Fibroblast of lung (primary cell): ENCODE measurements around the gene GABBR2. TPM values are rescaled to one million over a fixed set of nuclear protein-coding genes. Genes with fewer than 3 reads are reported as not detected.

Experiments
- DNase-seq, 2 donors: peaks; one replicate each; pipeline versions ENCODE4 v3.0.0 to v3.0.0-alpha.2; 2010; ENCODE audit warnings: low read depth in 2 of 2
- H2AFZ ChIP-seq: 2 replicates; pipeline ENCODE4 v1.5.1; 2012; ENCODE audit warnings: low read length, control low read depth, inconsistent platforms
- H3K27ac ChIP-seq: 2 replicates; pipeline ENCODE4 v1.5.1; 2011; ENCODE audit warnings: low read length, control low read depth; ENCODE audit not compliant: insufficient read depth
- H3K27me3 ChIP-seq: 2 replicates; pipeline ENCODE4 v1.5.1; 2011; ENCODE audit warnings: mild to moderate bottlenecking, low read length; ENCODE audit not compliant: control insufficient read depth, insufficient read depth
- H3K36me3 ChIP-seq: 2 replicates; pipeline ENCODE4 v1.5.1; 2011; ENCODE audit warnings: low read length; ENCODE audit not compliant: control insufficient read depth, insufficient read depth
- H3K4me1 ChIP-seq: 2 replicates; pipeline ENCODE4 v1.5.1; 2011; ENCODE audit warnings: low read length; ENCODE audit not compliant: control insufficient read depth, insufficient read depth; ENCODE audit errors: extremely low read depth
- H3K4me2 ChIP-seq: 2 replicates; pipeline ENCODE4 v1.5.1; 2011; ENCODE audit warnings: low read length, control low read depth; ENCODE audit not compliant: insufficient read depth; ENCODE audit errors: extremely low read depth
- H3K4me3 ChIP-seq, 4 experiments: fragments of 200-600 bp in 1 of 4; sonication (generic) in 1 of 4; replicated peaks in 1 of 4; 2 replicates each; pipeline ENCODE4 v1.5.1; 2011 to 2016; ENCODE audit warnings: low read length in 4 of 4, low read depth in 3 of 4, mild to moderate bottlenecking in 3 of 4, control low read depth in 2 of 4, inconsistent platforms in 1 of 4, mixed read lengths in 1 of 4; ENCODE audit not compliant: insufficient read depth in 1 of 4; ENCODE audit errors: control extremely low read depth in 1 of 4
- H3K79me2 ChIP-seq: 2 replicates; pipeline ENCODE4 v1.5.1; 2012; ENCODE audit warnings: mild to moderate bottlenecking, low read length, inconsistent platforms; ENCODE audit not compliant: control insufficient read depth, insufficient read depth
- H3K9ac ChIP-seq: 2 replicates; pipeline ENCODE4 v1.5.1; 2011; ENCODE audit warnings: mild to moderate bottlenecking, low read length, control low read depth; ENCODE audit not compliant: insufficient read depth
- H3K9me3 ChIP-seq: 2 replicates; pipeline ENCODE4 v1.5.1; 2012; ENCODE audit warnings: low read depth, low read length; ENCODE audit not compliant: control insufficient read depth, insufficient read depth
- H4K20me1 ChIP-seq: 2 replicates; pipeline ENCODE4 v1.5.1; 2011; ENCODE audit warnings: low read length; ENCODE audit not compliant: control insufficient read depth, insufficient read depth; ENCODE audit errors: extremely low read depth
- CTCF ChIP-seq, 2 donors: IDR thresholded peaks in 1 of 2; conservative IDR thresholded peaks in 1 of 2; 1 replicate in 1 of 2; 2 replicates in 1 of 2; pipeline ENCODE4 v1.5.1; 2011 to 2012; ENCODE audit warnings: low read length in 2 of 2, control low read depth in 1 of 2, inconsistent platforms in 1 of 2, low read depth in 1 of 2, mild to moderate bottlenecking in 1 of 2
- EZH2 ChIP-seq: IDR thresholded peaks from 2 replicates; pipeline ENCODE4 v1.5.1; 2012; ENCODE audit warnings: low read length, control low read depth, mild to moderate bottlenecking; ENCODE audit errors: missing control alignments
- polyA plus RNA-seq, 2 donors: library from polyadenylated mRNA; depleted of rRNA in 1 of 2; stranded (reverse) in 1 of 2; unstranded in 1 of 2; fragments of >200 nt; gene quantifications; 2 replicates each; pipeline ENCODE4 v1.2.1, GENCODE V29; 2011 to 2012; ENCODE audit warnings: missing spikeins in 1 of 2
- total RNA-seq: library from RNA; depleted of rRNA; stranded (reverse); fragments of >200 nt; gene quantifications from 2 replicates; pipeline ENCODE4 v1.2.1, GENCODE V29; 2014

Gene GABBR2
- total and polyA plus RNA-seq, 2 donors (not counting 1 experiment from before 2014, with no cell fraction given): 0.32 to 0.33 TPM

DNA sequence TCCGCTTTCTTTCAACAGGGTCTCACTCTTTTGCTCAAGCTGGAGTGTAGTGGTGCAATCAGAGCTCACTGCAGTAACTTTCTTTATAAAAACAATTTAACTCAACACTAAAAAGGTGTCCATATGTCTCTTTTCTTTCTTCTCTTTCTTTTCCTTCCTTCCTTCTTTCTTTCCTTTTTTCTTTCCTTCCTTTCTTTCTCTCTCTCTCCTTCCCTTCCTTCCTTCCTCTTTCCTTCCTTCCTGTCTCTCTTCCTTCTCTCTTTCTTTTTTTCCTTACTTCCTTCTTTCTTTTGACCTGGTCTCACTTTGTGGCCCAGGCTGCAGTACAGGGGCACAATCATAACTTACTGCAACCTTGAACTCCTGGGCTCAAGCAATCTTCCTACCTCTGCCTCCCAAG is 427.5 kb downstream of the GABBR2 start:
- TF ChIP-seq CTCF (conservative IDR thresholded peaks at IDR 0.05 in 1 of 2, IDR thresholded peaks at IDR 0.05 in 1 of 2; ENCODE audit: low read depth in 1 of 2, low read length in 2 of 2) (no peak), EZH2 (no peak)
- DNase-seq: no peak
- Histone ChIP-seq H3K27me3 (peaks cover 15% of the 10 kb centered on the region), H3K9ac (no peak overlapping the region), H3K4me2 (no peak overlapping the region), H3K4me3 (no peak overlapping the region), H4K20me1 (no peaks in the 10 kb centered on the region), H2AFZ (no peak overlapping the region), H3K4me1 (no peaks in the 10 kb centered on the region), H3K27ac (no peak overlapping the region), H3K36me3 (no peaks in the 10 kb centered on the region), H3K9me3 (no peaks in the 10 kb centered on the region), H3K79me2 (no peaks in the 10 kb centered on the region)

DNA sequence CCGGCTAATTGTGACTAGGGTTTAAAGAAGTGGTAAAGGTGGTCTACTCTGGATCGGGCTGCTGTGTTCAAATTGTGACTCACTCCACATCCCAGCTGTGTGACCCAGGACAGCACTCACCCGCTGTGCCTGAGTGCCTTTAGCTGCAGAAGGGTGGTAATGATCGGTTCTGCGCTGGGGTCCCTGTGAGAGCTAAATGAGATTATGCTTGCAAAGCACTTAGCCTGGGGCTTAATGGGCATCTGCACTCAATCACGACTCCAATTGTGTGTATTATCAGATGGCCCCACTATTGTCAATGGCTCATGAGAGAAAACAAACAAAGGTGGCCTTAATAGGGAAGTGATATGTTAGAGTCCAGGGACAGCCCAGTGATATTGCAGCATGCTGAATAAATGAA is 428.2 kb downstream of the GABBR2 start:
- no peak overlapping the region for H3K9ac ChIP-seq
- H3K4me1 ChIP-seq: no peaks in the 10 kb centered on the region
- no peak overlapping the region for H3K27ac ChIP-seq
- H3K9me3 ChIP-seq: no peaks in the 10 kb centered on the region
- H2AFZ ChIP-seq: no peak overlapping the region
- no peak for DNase-seq
- H3K4me3 ChIP-seq: no peak overlapping the region
- no peaks in the 10 kb centered on the region for H4K20me1 ChIP-seq
- no peak overlapping the region for H3K4me2 ChIP-seq
- TF ChIP-seq CTCF (conservative IDR thresholded peaks at IDR 0.05 in 1 of 2, IDR thresholded peaks at IDR 0.05 in 1 of 2; ENCODE audit: low read depth in 1 of 2, low read length in 2 of 2): no peak
- no peak for TF ChIP-seq EZH2
- peaks cover 22% of the 10 kb centered on the region for H3K27me3 ChIP-seq
- H3K36me3 ChIP-seq: no peaks in the 10 kb centered on the region
- H3K79me2 ChIP-seq: no peaks in the 10 kb centered on the region

- TF ChIP-seq EZH2: no peak
- no peak for TF ChIP-seq CTCF (conservative IDR thresholded peaks at IDR 0.05 in 1 of 2, IDR thresholded peaks at IDR 0.05 in 1 of 2; ENCODE audit: low read depth in 1 of 2, low read length in 2 of 2)
- H3K9ac ChIP-seq: no peak overlapping the region
- H3K36me3 ChIP-seq: no peaks in the 10 kb centered on the region
- H3K9me3 ChIP-seq: no peaks in the 10 kb centered on the region
- DNase-seq: no peak
- no peak overlapping the region for H3K4me2 ChIP-seq
- H4K20me1 ChIP-seq: no peaks in the 10 kb centered on the region
- H3K4me1 ChIP-seq: no peaks in the 10 kb centered on the region
- no peak overlapping the region for H3K4me3 ChIP-seq
- no peaks in the 10 kb centered on the region for H3K79me2 ChIP-seq
- no peak overlapping the region for H2AFZ ChIP-seq
- H3K27ac ChIP-seq: no peak overlapping the region
- peaks cover 26% of the 10 kb centered on the region for H3K27me3 ChIP-seq
These were observed 428.6 kb downstream of the GABBR2 start for GRCh38 chr9:98280162-98280561.
